ENCODE results near the gene SPATA31C1.
A peak's percentile ranks its signal among the peaks of the same experiment; 100 is the strongest.
"Not testable (repeated sequence)": the region's sequence is repeated elsewhere in the genome, so short reads cannot be mapped to it uniquely, and the experiment has no call there.

SPATA31C1 gene

DNA sequence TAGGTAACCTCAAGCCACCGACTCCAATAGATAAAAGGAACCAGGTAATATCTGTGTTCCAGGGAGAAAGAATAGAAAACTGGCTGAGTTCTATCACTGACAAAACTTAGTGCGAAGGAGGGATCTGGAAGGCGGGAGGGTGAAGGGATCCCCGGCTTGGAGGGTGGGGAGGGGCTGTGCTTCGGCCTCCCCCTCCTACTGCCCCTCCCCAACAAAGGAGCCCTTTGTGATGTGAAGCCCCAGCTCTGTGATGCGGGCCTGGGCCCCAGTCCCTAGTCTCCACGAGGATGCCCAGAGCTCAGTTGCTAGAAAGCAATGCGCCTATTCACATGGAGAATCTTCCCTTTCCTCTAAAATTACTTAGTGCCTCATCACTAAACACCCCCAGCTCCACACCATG, at the start of gene SPATA31C1:
Gene SPATA31C1 (plus strand): TSS at position 301 of the 400 bp plus-strand sequence.
- not testable (repeated sequence) for DNase-seq

DNA sequence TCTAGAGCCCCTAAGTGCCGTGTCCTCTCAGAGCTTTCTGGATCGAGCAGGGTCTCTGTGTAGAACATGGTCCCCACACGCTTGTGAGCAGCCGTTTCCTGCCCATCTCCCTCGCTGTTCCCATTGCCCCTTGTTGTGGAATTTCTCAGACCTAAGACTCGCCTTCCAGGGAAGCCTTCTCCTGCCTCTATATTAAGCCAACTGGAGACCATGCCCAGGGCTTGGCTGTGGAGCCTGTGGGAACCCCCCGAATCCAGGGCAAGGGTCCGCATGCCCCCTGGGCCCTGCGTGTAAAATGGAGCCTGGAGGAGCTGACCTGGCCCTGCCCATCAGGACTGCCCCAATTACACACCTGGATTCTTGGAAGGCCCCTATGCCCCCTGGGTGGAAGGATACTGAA, 49.6 kb upstream of the SPATA31C1 start:
- no peak for DNase-seq

DNA sequence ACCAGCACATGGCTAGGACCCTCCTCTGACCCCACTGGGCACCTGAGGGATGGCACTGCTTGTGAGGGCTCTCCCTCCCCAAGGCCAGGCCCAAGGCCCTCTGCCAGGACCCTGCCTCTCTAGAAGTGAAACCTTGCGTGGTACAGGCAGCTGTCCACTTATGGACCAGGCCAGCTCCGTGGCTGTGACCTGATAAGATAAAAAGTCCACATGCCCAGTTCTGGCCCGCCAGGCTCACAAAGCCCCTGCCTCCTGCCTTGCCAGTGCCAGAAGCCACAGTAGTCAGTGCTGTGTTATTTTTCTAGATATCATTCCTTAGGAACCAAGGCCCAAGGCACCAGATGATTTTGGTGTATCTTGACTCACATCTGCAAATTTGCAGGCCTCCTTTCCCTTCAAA, 49.1 kb upstream of the SPATA31C1 start:
- DNase-seq: no peak

DNA sequence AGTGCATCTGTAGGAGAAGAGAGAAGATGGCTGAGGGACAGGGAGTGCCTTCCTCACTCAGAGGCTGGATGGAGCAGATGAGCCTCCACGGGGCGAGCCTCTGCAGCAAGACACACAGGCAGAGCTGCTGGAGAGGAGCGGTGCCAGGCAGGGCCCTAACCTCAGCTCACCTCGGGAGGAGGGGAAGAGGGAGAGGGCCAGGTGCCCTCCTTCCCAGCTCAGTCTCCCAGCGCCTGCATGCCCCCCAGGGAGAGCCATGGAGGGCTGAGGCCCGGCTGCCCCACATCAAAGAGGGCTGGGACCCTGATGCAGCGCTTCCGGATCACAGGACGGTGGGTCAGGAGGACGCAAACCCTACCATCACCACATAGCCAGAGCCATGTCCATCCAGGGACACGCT, 48.7 kb upstream of the SPATA31C1 start:
- no peak for DNase-seq

DNA sequence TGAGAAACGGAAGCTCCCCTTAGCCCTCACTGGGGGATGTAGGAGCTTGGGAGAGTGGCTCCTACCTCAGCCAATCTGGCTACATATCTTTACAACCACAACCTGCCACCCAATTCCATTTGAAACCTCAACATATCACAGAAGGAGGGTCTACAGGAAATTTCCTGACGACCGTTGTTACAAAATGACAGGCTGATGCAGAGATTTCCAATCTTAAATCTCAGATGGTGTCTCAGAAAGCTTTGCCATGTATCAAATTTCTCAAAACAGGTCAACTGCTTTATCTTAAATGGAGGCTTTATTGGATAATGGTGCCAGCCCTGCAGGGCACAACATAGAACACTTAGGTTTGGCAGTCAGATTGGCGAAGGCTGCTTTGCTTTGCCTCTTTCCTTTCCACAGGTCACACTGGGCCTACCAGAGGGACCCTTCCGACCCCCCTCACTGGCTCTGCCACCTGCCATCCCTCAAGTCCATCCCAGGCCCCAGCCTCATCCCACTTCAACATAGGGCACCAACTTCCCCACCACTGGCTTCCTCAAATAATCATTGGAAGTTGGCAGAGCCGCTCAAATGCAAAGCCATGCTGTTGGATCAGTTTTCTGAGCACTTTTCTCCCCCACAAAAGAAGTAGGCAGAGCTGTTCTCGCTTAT, 46.2 kb upstream of the SPATA31C1 start:
- no peak for DNase-seq

DNA sequence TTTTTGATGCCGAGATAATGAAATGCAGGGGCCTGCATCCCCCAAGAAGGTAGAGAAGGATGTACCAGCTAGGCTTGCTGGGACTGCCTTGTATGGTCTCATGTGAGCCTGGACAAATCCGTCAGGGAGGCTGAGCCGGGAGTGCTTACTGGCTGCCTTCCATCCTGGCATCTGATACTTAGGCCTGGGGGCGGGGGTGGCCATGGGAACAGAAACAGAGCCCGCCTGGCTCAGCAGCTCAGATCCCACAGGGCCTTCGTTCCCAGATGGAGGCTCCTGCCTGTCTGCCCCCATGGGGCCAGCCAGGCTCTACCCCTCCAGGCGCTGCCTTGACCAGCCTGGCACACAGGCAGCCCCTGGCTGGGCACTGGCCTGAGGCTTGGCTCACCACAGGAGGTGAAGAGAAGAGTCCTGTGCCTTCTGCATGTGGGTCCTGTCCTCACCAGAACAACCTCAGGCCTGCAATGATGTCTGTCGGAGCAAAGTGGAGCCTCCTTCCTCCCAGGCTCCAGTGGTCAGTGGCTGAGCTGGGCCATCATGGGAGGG, 45.6 kb upstream of the SPATA31C1 start:
- peak in 2 of 51 donors; percentile 6 to 14 for DNase-seq

DNA sequence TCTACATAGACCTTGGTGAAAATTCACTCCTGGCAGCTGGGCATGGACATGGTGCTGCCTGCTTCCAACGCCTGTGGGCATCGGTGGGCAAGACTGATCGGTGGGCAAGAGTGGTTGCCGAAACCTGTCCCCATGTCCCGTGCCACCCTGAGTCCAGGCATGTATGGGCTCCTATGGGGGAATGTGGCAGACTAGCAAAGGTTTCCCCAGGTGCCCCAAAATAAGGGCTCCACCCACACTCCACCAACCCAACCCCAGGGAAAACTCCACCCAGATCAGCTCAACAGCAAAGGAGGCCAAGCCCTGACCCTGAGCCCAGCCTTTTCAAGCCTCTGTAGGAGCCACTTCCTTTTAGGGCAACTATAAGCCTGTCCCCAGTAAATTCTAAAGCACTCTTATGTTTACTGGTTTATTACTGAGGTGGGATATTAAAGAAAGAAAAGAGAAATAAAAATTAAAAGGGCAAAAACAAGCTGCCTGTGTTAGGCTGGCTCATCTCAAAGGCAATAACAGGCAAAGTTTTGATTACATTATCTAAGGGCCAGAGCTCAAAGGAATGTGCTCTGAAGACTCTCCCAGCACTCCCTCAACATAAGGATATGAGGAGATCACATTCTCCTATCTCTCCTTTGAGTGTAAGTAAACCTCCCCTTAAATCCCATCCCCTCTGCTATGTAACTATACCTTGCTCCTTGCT, 44.0 kb upstream of the SPATA31C1 start:
- no peak for DNase-seq

DNA sequence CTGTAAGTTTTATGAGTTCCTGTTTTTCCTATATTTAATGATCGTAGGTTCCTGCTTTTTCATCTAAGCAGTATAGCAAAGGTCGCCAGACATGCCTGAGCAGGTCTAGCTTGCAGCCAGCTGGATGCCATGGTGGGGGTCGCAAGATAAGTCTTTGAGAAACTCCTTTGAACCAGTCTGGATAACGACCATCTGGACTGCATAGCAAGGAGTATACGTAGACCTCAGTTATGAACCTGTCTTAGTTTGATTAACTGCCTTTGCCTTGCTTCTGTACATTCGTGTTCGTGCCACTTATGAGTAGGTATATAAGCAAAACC, 43.5 kb upstream of the SPATA31C1 start:
- DNase-seq: no peak

DNA sequence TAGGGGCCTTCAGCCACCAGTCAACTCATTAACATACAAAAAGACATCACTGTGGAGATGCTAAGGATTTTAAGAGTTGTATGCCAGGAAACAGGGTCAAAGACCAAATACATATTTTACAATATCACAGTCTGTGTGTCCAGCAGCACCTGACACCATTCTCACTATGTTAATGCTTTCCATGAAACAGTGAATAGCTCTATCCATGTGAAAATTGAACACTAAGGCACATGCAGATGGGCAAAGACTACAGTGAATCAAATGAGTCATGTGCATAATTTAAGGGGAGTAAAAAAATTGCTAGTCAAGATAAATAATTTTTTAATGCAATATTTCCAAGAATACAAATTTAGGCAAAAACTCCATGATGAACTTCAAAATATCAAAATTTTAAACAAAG, 42.7 kb upstream of the SPATA31C1 start:
- no peak for DNase-seq

DNA sequence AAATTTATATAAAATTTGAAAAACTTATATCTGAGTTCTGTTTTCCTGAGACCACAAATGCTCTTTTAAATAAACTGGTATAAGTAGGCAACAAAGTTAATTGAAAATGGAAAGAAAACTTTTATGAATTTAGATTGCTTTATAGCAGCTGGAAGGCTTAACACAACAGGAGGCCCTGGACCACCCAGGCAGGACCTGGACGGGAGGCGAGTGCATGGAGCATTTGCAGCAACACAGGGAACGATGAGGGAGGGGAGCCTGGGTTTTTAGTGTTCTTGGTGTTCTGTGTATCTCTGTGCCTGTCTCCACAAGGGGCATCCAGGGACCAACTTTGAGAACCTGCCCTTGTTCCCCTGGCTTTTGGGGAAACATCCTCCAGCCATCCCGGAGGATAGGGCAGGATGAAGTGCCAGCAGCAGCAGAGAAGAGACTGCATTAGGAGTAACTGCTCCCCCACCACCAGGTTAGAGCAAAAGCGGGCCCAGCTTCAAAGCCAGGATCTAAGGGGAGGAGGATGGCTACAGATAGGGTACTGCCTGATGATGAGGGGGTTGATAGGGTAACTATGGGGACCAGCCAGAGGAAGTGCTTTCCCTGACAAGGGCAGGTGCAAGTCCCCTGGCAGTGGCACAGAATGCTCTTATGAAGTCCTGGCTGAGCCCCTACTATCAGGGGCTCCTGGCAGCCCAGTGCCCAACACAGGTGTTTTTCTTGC, 41.8 kb upstream of the SPATA31C1 start:
- no peak for DNase-seq

DNA sequence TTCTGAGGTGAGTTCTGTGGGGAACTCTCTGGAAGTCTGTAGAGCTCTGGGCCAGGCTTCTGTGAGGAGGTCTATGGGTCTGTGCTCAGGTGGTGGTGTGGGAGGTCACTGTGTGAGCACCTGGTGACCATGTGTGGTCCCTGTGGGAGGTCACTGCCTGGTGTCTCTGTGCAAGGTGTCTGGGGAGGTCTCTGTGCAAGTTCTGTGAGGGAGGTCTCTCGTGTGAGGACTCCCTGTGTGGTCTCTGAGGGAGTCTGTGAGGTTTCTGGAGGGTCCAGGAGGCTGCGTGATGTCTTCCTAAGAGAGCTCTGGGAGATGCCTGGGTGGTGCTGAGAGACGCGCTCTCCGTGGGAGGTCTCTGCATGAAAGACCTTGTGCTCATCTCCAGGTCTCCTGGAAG, 41.1 kb upstream of the SPATA31C1 start:
- DNase-seq: no peak

DNA sequence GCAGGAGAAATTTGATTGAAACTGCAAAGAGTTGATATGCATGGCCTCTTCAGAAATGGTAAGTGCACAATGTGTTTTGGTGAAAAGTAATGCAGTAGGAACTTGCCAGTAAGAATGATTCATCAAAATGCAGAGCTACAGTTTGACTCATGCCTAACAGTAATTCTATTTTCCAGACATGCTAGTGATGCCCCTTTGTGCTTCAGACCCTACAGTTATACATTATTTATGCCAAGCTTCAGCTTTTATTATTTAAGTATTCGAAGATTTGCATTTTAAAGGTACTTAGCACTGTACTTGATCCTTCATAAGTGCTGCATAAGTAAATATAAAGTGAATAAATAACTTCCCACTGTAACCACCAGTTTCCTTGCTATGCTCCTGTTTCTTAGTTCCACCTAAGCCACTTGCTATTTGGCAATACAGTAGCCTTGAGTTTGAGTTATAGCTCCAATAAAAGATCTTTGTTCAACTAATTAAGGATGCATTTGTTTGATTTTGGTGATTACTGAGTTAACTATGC, 38.7 kb upstream of the SPATA31C1 start:
- DNase-seq: no peak

DNA sequence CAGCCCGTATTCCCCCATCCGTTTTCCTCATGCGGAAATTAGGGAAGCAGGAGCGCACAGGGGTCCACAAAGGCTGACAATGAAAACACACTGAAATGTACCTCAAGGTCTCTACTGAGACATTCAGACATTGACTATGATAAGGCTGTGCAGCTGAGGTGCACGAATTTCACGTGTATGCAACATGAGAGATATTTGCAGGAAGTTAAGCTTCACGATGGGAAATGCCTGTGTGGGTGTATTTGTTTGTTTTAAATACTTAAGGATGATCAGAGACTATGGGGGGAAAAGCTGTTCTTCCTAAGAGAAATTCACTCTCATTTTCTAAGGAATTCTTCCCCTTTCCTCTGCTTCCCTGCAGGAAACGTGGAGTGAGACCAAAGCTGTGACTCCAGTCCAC, 37.6 kb upstream of the SPATA31C1 start:
- DNase-seq: no peak

DNA sequence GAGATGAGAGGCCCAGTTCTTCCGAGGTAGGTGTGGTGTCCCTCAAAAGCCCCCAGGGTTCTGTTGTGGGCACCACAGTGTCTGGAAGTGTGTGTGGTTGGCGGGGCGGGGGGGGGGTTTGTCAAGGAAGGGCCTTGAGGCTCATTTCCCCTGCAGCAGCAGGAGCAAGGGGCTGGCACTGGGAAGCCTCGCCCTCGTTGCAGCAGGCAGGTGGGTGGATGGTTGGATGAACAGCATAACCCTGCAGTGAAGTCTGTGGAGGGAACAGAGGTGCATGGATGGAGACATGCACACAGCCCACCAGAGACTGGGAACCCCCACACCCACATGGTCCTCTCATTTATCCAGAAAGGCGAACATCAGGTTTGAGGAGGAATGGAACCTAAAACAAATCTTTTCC, 37.1 kb upstream of the SPATA31C1 start:
- DNase-seq: no peak

DNA sequence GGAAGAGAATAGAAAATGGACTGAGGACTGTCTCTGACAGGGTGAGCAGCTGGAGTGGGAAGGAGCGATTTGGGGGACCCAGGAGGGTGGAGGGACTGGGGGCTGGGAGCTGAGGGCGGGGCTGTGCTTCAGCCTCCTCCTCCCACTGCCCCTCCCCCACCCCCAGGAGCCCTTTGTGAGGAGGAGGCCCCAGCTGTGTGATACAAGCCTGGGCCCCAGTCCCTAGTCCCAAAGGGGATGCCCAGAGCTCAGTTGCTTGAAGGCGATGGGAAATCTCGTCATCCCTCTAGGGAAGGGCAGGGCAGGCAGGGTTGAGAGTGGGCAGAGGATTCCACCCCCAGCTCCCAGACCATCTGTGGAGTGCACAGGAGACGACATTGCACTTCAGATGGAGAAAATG, 35.1 kb upstream of the SPATA31C1 start, which contains the start of gene SPATA31E1:
Gene SPATA31E1 (plus strand): TSS at position 251 of the 400 bp plus-strand sequence. CDS start 15 bp downstream, at position 266.
- DNase-seq: no peak

DNA sequence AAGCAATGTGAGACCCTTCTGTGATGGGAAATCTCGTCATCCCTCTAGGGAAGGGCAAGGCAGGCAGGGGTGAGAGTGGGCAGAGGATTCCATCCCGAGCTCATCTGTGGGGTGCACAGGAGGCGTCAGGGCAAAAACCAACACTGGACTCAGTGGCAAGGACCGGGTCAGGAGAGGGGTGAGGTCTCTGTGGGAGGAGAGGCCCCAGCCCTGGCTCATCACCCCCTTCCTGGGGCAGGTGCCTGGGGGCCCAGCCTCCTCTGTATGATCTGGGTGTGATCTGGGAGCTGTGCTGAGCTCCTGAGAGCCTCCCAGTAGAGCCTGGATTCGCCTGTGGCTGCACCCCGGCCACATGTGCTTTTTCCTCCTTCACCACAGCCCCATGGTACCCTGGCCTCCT, 34.5 kb upstream of the SPATA31C1 start:
- DNase-seq: no peak

DNA sequence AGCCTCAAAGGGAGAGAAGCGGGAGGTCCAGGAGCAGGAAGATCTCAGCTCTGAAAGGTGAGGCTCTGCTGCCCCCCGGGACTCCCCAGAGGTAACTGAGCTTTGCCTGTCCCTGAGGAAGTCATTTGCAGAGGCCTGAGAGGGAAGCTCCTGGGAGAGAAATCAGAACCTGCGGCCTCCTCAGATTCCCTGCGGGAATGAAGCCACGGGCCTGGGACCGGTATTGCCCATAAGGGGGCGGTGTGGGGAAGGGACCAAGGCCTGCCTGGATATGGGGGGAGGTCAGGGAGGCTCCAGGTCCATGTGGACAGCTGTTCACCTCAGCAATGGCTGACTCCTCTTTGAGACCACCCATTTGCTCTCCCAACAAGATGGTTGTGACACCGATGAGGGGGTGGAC, 33.8 kb upstream of the SPATA31C1 start:
- DNase-seq: no peak

DNA sequence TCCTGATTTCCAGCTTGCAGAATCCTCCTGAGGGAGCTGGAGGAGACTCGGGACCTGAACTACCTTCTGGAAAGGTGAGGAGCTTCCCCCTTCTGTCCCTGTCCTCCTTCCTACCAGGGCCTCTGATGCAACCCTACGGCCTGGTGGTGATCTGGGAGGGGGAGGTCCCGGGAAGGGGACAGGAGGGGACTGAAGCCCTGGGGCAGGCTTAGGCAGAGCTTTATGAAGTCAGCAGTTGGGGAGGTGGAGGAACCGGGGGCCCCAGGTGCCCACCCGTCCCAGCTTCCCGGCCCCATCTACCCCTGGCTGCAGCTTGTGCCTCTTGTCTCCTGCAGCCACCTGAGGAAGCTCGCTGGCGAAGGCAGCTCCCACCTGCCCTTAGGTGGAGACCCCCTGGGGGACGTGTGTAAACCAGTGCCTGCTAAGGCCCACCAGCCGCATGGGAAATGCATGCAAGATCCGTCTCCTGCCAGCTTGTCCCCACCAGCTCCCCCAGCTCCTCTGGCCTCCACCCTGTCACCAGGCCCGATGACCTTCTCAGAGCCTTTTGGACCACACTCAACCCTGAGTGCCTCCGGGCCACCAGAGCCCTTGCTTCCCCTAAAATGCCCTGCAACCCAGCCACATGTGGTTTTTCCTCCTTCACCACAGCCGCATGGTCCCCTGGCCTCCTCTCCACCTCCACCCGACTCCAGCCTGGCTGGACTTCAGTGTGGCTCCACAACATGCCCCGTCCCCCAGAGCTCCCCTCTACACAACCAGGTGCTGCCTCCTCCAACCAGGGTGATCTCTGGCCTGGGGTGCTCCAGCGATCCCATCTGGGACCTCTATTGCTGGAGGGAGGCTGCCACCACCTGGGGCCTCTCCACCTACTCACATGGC, 32.9 kb upstream of the SPATA31C1 start:
- DNase-seq: no peak

DNA sequence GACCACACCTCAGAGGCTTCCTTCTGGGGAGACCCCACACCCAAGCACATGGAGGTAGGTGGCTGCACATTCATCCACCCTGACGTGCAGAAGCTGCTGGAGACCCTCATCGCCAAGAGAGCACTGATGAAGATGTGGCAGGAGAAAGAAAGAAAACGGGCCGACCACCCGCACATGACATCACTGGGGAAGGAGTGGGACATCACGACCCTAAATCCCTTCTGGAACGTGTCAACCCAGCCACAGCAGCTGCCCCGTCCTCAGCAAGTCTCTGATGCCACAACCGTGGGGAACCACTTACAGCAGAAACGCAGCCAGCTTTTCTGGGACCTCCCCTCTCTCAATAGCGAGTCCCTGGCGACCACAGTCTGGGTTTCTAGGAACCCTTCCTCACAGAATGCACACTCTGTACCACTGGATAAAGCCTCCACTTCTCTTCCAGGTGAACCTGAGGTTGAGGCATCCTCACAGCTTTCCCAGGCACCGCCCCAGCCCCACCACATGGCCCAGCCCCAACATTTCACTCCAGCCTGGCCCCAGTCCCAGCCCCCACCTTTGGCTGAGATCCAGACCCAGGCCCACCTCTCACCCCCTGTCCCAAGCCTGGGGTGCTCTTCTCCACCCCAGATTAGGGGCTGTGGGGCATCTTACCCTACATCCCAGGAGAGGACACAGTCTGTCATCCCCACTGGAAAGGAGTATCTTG, 32.1 kb upstream of the SPATA31C1 start:
- DNase-seq: no peak

DNA sequence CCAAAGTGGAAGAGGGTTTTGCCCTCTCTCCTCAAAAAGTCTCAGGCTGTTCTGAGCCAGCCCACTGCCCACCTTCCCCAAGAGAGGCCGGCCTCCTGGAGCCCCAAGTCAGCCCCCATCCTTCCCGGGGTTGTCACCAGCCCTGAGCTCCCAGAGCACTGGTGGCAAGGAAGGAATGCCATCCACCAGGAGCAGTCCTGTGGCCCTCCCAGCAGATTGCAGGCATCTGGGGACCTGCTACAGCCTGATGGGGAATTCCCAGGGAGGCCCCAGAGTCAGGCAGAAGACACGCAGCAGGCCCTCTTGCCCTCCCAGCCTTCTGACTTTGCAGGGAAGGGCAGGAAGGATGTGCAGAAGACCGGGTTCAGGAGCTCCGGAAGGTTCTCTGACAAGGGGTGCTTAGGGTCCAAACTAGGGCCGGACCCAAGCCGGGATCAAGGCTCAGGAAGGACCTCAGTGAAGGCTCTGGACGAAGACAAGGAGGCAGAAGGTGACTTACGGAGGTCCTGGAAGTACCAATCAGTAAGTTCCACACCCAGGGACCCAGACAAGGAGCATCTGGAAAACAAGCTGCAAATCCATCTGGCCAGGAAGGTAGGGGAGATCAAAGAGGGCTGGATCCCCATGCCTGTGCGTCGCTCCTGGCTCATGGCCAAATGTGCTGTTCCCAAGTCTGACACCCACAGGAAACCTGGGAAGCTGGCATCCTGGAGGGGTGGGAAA, 31.4 kb upstream of the SPATA31C1 start:
- DNase-seq: no peak
